ENCODE data around the gene MIA.

Gene MIA

DNA sequence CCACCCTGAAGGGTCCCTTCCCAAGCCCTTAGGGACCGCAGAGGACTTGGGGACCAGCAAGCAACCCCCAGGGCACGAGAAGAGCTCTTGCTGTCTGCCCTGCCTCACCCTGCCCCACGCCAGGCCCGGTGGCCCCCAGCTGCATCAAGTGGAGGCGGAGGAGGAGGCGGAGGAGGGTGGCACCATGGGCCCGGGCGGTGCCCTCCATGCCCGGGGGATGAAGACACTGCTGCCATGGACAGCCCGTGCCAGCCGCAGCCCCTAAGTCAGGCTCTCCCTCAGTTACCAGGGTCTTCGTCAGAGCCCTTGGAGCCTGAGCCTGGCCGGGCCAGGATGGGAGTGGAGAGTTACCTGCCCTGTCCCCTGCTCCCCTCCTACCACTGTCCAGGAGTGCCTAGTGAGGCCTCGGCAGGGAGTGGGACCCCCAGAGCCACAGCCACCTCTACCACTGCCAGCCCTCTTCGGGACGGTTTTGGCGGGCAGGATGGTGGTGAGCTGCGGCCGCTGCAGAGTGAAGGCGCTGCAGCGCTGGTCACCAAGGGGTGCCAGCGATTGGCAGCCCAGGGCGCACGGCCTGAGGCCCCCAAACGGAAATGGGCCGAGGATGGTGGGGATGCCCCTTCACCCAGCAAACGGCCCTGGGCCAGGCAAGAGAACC lies 25.1 kb downstream of the MIA start:
- peaks cover 0 to 8% of the 10 kb centered on the region in 2 donors for H3K36me3 ChIP-seq (ENCODE audit: control insufficient read depth in 1 of 2, insufficient read depth in 2 of 2, low read length in 2 of 2)

GRCh38 chr19:40800997-40801377 lies 25.7 kb downstream of the MIA start:
- Histone ChIP-seq H3K4me1 (ENCODE audit: control insufficient read depth in 1 of 2, insufficient read depth in 2 of 2, low read length in 2 of 2) (peaks cover 32 to 70% of the 10 kb centered on the region in 2 donors), H3K27ac (ENCODE audit: low read length) (peak overlapping the region; percentile 39)

More for the DNA sequence above, 25.1 kb downstream of the MIA start:
- peak overlapping the region; percentile 45 for H3K27ac ChIP-seq (ENCODE audit: low read length)
- peak overlapping the region; percentile 76 for H3K4me3 ChIP-seq (ENCODE audit: low read depth in 1 of 2, low read length in 2 of 2)
- peaks cover 31 to 65% of the 10 kb centered on the region in 2 donors for H3K4me1 ChIP-seq (ENCODE audit: control insufficient read depth in 1 of 2, insufficient read depth in 2 of 2, low read length in 2 of 2)
- H3K27me3 ChIP-seq (ENCODE audit: low read depth, low read length) = no peaks in the 10 kb centered on the region
- H3K9me3 ChIP-seq (ENCODE audit: control insufficient read depth in 1 of 2, low read length in 2 of 2) = no peaks in the 10 kb centered on the region

DNA sequence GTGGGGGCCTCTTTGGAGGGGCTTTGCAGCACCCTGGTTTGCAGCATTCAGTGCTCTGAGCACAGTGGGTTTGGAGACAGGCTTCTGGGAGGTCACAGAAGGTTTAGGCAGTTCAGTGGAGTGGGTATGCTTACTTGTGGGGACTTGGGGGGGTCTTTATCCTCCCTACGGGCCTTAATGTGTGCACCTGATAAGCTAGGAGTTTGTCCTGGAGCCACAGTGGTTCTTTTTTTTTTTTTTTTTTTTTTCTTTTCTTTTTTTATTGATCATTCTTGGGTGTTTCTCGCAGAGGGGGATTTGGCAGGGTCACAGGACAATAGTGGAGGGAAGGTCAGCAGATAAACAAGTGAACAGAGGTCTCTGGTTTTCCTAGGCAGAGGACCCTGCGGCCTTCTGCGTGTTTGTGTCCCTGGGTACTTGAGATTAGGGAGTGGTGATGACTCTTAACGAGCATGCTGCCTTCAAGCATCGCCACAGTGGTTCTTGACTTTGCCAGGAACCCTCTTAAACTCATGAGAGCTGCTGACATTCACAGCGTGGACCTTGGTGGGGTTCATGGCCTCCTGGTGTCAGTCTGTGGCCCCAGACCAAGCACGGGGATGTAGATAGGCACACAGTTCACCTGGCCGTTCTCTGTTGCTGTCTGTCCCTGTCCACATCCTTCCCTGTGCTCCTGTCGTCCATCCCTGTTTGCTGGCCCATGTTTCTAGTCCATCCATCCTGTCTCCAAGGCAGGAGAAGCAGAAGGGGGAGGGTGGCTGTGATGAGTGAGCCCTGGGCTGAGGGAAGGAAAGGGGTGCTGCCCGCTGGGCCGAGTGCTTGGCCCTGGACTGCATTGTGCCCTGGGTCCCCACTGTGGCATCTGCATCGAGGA lies 26.3 kb downstream of the MIA start:
- Histone ChIP-seq H3K27ac (ENCODE audit: low read length) (peak overlapping the region; percentile 67), H3K36me3 (ENCODE audit: control insufficient read depth in 1 of 2, insufficient read depth in 2 of 2, low read length in 2 of 2) (peaks cover 0 to 8% of the 10 kb centered on the region in 2 donors), H3K4me3 (ENCODE audit: low read depth in 1 of 2, low read length in 2 of 2) (peak overlapping the region; percentile 35 to 76), H3K27me3 (ENCODE audit: low read depth, low read length) (no peaks in the 10 kb centered on the region), H3K4me1 (ENCODE audit: control insufficient read depth in 1 of 2, insufficient read depth in 2 of 2, low read length in 2 of 2) (peaks cover 38 to 77% of the 10 kb centered on the region in 2 donors), H3K9me3 (ENCODE audit: control insufficient read depth in 1 of 2, low read length in 2 of 2) (no peaks in the 10 kb centered on the region)

More at GRCh38 chr19:40800997-40801377, 25.7 kb downstream of the MIA start:
- Histone ChIP-seq H3K27me3 (ENCODE audit: low read depth, low read length) (no peaks in the 10 kb centered on the region), H3K9me3 (ENCODE audit: control insufficient read depth in 1 of 2, low read length in 2 of 2) (no peaks in the 10 kb centered on the region), H3K36me3 (ENCODE audit: control insufficient read depth in 1 of 2, insufficient read depth in 2 of 2, low read length in 2 of 2) (peaks cover 0 to 8% of the 10 kb centered on the region in 2 donors), H3K4me3 (ENCODE audit: low read depth in 1 of 2, low read length in 2 of 2) (peak overlapping the region; percentile 76)

GRCh38 chr19:40802300-40803169 lies 27.2 kb downstream of the MIA start:
- H3K27ac ChIP-seq (ENCODE audit: low read length) = peak overlapping the region; percentile 67
- peaks cover 5 to 8% of the 10 kb centered on the region in 2 donors for H3K36me3 ChIP-seq (ENCODE audit: control insufficient read depth in 1 of 2, insufficient read depth in 2 of 2, low read length in 2 of 2)
- no peaks in the 10 kb centered on the region for H3K27me3 ChIP-seq (ENCODE audit: low read depth, low read length)
- no peaks in the 10 kb centered on the region for H3K9me3 ChIP-seq (ENCODE audit: control insufficient read depth in 1 of 2, low read length in 2 of 2)
- H3K4me1 ChIP-seq (ENCODE audit: control insufficient read depth in 1 of 2, insufficient read depth in 2 of 2, low read length in 2 of 2) = peaks cover 38 to 80% of the 10 kb centered on the region in 2 donors
- H3K4me3 ChIP-seq (ENCODE audit: low read depth in 1 of 2, low read length in 2 of 2) = peak overlapping the region; percentile 35 to 49

DNA sequence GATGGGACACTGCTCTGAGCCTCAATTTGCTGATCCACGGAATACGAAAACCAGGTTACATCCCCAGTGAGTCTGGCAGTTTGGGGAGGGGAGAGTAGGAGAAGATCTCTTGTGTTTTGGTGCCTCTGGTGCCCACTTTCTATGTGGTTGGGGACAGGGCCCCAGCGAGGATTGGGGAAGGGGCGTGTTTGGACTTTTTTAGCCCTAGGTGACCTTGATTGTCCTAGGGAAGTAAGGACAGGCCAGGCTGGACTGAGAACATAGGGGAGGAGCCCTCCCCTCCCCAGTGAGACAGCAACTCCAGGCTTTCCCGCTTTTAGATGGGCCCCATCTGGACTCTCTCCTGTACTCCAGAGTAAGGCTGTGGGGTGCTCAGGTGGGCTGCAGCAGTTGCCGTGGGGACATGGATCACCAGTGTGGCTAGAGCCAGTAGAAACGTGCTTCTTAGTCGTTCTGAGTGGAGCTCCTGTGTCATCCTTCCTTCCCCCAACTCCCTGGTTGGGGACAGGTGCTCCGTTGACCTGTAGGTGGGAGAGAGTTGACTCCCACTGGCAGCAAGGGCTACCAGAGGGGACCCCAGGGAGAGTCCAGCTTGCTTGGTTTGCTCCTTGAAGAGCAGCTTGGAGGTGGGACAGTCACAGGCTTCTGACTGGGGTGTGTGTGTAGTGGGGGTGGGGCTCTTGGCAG lies 28.0 kb downstream of the MIA start:
- Histone ChIP-seq H3K4me1 (ENCODE audit: control insufficient read depth in 1 of 2, insufficient read depth in 2 of 2, low read length in 2 of 2) (peaks cover 38 to 80% of the 10 kb centered on the region in 2 donors), H3K27ac (ENCODE audit: low read length) (peak overlapping the region; percentile 67), H3K4me3 (ENCODE audit: low read depth in 1 of 2, low read length in 2 of 2) (peak overlapping the region; percentile 35 to 49), H3K36me3 (ENCODE audit: control insufficient read depth in 1 of 2, insufficient read depth in 2 of 2, low read length in 2 of 2) (peaks cover 13 to 14% of the 10 kb centered on the region in 2 donors), H3K9me3 (ENCODE audit: control insufficient read depth in 1 of 2, low read length in 2 of 2) (no peaks in the 10 kb centered on the region), H3K27me3 (ENCODE audit: low read depth, low read length) (no peaks in the 10 kb centered on the region)

GRCh38 chr19:40803857-40804782 lies 28.8 kb downstream of the MIA start:
- H3K27ac ChIP-seq (ENCODE audit: low read length) = peak overlapping the region; percentile 67
- H3K27me3 ChIP-seq (ENCODE audit: low read depth, low read length) = no peaks in the 10 kb centered on the region
- H3K9me3 ChIP-seq (ENCODE audit: control insufficient read depth in 1 of 2, low read length in 2 of 2) = no peaks in the 10 kb centered on the region
- H3K4me3 ChIP-seq (ENCODE audit: low read depth in 1 of 2, low read length in 2 of 2) = peak overlapping the region in 1 of 2 donors; percentile 6
- H3K36me3 ChIP-seq (ENCODE audit: control insufficient read depth in 1 of 2, insufficient read depth in 2 of 2, low read length in 2 of 2) = peaks cover 17 to 20% of the 10 kb centered on the region in 2 donors
- H3K4me1 ChIP-seq (ENCODE audit: control insufficient read depth in 1 of 2, insufficient read depth in 2 of 2, low read length in 2 of 2) = peaks cover 38 to 84% of the 10 kb centered on the region in 2 donors

GRCh38 chr19:40804783-40805242 lies 29.5 kb downstream of the MIA start:
- Histone ChIP-seq H3K9me3 (ENCODE audit: control insufficient read depth in 1 of 2, low read length in 2 of 2) (no peaks in the 10 kb centered on the region), H3K27me3 (ENCODE audit: low read depth, low read length) (no peaks in the 10 kb centered on the region), H3K27ac (ENCODE audit: low read length) (no peak overlapping the region), H3K4me1 (ENCODE audit: control insufficient read depth in 1 of 2, insufficient read depth in 2 of 2, low read length in 2 of 2) (peaks cover 38 to 90% of the 10 kb centered on the region in 2 donors), H3K4me3 (ENCODE audit: low read depth in 1 of 2, low read length in 2 of 2) (no peak overlapping the region), H3K36me3 (ENCODE audit: control insufficient read depth in 1 of 2, insufficient read depth in 2 of 2, low read length in 2 of 2) (peaks cover 17 to 20% of the 10 kb centered on the region in 2 donors)

DNA sequence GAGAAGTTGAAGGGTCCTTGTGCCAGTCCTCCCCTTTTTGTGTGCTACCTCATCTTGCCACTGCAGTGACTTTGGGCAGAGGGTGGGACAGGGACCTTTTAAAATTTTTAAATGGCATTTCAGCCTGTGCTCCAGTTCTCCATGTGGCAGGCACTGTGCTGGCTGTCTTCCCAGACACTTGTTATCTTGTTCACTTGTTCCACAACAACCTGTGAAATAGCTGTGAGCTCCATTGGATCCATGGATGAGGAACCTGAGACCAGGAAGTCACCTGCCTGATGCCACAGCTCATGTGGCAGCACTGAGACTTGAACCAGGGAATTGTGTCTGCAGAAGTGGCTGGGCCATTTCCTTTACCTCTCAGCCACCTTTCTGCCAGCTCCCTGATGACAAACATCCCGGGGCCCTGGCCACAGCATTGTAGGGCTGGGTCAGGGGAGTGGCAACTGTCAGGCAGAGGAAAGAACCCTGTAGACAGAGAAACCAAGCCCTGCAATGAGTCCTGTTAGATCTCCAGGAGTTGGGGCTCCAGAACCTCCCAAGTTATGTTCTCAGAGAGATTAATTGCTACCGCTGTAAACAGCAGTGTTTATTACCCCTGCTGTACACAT lies 30.0 kb downstream of the MIA start:
- H3K9me3 ChIP-seq (ENCODE audit: control insufficient read depth in 1 of 2, low read length in 2 of 2) = no peaks in the 10 kb centered on the region
- peak overlapping the region; percentile 58 for H3K27ac ChIP-seq (ENCODE audit: low read length)
- peaks cover 38 to 89% of the 10 kb centered on the region in 2 donors for H3K4me1 ChIP-seq (ENCODE audit: control insufficient read depth in 1 of 2, insufficient read depth in 2 of 2, low read length in 2 of 2)
- no peaks in the 10 kb centered on the region for H3K27me3 ChIP-seq (ENCODE audit: low read depth, low read length)
- no peak overlapping the region for H3K4me3 ChIP-seq (ENCODE audit: low read depth in 1 of 2, low read length in 2 of 2)
- H3K36me3 ChIP-seq (ENCODE audit: control insufficient read depth in 1 of 2, insufficient read depth in 2 of 2, low read length in 2 of 2) = peaks cover 17 to 20% of the 10 kb centered on the region in 2 donors

DNA sequence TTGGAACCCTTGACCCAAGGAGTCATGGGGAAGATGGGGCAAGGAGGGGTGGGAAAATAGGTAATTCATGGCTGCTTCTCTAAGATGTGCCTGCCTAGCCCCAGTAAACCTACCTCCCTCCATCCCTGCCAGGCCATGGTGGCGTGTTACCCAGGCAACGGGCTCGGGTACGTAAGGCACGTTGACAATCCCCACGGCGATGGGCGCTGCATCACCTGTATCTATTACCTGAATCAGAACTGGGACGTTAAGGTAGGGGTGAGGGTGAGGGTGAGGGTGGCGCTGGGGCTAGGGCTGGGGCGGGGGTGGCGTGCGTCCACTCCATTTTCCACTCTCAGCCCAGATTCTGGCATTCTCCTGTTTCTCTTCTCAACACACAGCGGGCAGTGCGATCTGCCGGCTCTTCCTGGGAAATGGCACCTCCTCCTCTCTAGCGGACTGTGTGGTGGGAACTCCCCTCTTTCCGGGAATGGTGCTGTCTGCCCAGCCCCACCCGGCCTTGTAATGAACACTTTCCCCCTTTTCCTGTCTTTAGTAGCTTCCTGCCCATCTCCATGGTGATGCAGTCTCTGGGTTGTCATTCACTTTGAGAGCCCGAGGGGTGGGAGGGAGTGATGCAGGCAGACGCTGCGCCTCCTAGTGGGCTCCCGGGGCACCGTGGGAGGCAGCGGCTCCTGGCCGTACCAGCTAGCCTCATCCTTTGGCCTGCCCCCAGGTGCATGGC lies 31.3 kb downstream of the MIA start:
- Histone ChIP-seq H3K9me3 (ENCODE audit: control insufficient read depth in 1 of 2, low read length in 2 of 2) (no peaks in the 10 kb centered on the region), H3K27me3 (ENCODE audit: low read depth, low read length) (no peaks in the 10 kb centered on the region), H3K4me3 (ENCODE audit: low read depth in 1 of 2, low read length in 2 of 2) (peak overlapping the region; percentile 16 to 40), H3K36me3 (ENCODE audit: control insufficient read depth in 1 of 2, insufficient read depth in 2 of 2, low read length in 2 of 2) (peaks cover 11 to 17% of the 10 kb centered on the region in 2 donors), H3K4me1 (ENCODE audit: control insufficient read depth in 1 of 2, insufficient read depth in 2 of 2, low read length in 2 of 2) (peaks cover 38 to 82% of the 10 kb centered on the region in 2 donors), H3K27ac (ENCODE audit: low read length) (peak overlapping the region; percentile 58)

Data from muscle layer of duodenum (tissue), 2 donors.